Kidney (tissue), 14 donors: ENCODE results near the gene PTPRT. TPM values are rescaled to one million over a fixed set of nuclear protein-coding genes. Genes with fewer than 3 reads are reported as not detected.

Experiments used
- DNase-seq, 5 donors: peaks; one replicate each; pipeline ENCODE4 v3.0.0-alpha.2; 2013 to 2020
- FAIRE-seq: peaks from 2 replicates; lab custom pipeline; 2012; peaks lifted over from hg19 to GRCh38; lab: Jason Lieb, UNC
- H3K27ac ChIP-seq, 2 donors: one replicate each; pipeline ENCODE4 v1.7.0; 2013; ENCODE audit warnings: low read depth in 2 of 2, low read length in 2 of 2, inconsistent platforms in 1 of 2
- H3K27me3 ChIP-seq: one replicate; pipeline ENCODE4 v1.7.1; 2013; ENCODE audit warnings: low read length, inconsistent platforms; ENCODE audit not compliant: control insufficient read depth, insufficient read depth
- H3K36me3 ChIP-seq, 3 donors: one replicate each; pipeline versions ENCODE4 v1.7.0 to v1.7.1; 2013; ENCODE audit warnings: low read length in 3 of 3, control low read depth in 1 of 3, inconsistent platforms in 1 of 3; ENCODE audit not compliant: insufficient read depth in 3 of 3, control insufficient read depth in 2 of 3
- H3K4me1 ChIP-seq, 3 donors: one replicate each; pipeline versions ENCODE4 v1.7.0 to v1.7.1; 2013; ENCODE audit warnings: low read length in 3 of 3, inconsistent platforms in 1 of 3, low read depth in 1 of 3; ENCODE audit not compliant: control insufficient read depth in 2 of 3, insufficient read depth in 2 of 3
- H3K4me3 ChIP-seq, 3 donors: one replicate each; pipeline versions ENCODE4 v1.7.0 to v1.8.1; 2013; ENCODE audit warnings: low read length in 3 of 3, control low read depth in 1 of 3, inconsistent platforms in 1 of 3
- H3K9ac ChIP-seq, 3 donors: one replicate each; pipeline versions ENCODE4 v1.7.0 to v1.7.1; 2013; ENCODE audit warnings: low read length in 3 of 3, control low read depth in 1 of 3, inconsistent platforms in 1 of 3
- H3K9me3 ChIP-seq, 3 donors: one replicate each; pipeline versions ENCODE4 v1.7.0 to v1.7.1; 2013; ENCODE audit warnings: low read length in 3 of 3, control low read depth in 1 of 3, inconsistent platforms in 1 of 3; ENCODE audit not compliant: control insufficient read depth in 2 of 3, insufficient read depth in 1 of 3
- intact Hi-C: fragments of 100-400 bp; cut with DNase I; formaldehyde crosslinking; loops from one replicate; pipeline ENCODE4 v1.11.1; 2022
- polyA plus RNA-seq: library from polyadenylated mRNA; stranded (reverse); fragments of 350-450 nt; fragmentation: Illumina TruSeq; extraction: RNeasy Lipid Tissue Mini Kit (QIAGEN cat#74804); gene quantifications from one replicate; pipeline ENCODE4 v1.2.3, GENCODE V29; 2014; ENCODE audit warnings: low read depth, low replicate concordance; ENCODE audit not compliant: insufficient read depth
- total RNA-seq: library from RNA; stranded (reverse); fragmentation: NEBNext Ultra II Directional; extraction: Animal tissue kit (Norgen Biotek cat#: 25700); gene quantifications from one replicate; pipeline ENCODE4 v1.2.1, GENCODE V29; 2021
- TF ChIP-seq, protein P1 (sequence below): IDR thresholded peaks from 3 replicates; pipeline ENCODE4 v1.5.1; 2012; ENCODE audit warnings: mild to moderate bottlenecking, moderate library complexity, borderline replicate concordance; ENCODE audit not compliant: insufficient read depth; ENCODE audit errors: extremely low read depth
- donor health status: control.
- donor health status: control.
- donor health status: control.
- donor health status: control.
- donor health status: control.
- donor health status: DM: yes; HTN: yes; CAD: no.
- donor health status: Normal renal cell carcinoma (clear cell type).

The PTPRT gene
- total and polyA plus RNA-seq, 2 donors from 2014 or later = 0.60 TPM; not detected in 1

- TF ChIP-seq, protein P1, sequence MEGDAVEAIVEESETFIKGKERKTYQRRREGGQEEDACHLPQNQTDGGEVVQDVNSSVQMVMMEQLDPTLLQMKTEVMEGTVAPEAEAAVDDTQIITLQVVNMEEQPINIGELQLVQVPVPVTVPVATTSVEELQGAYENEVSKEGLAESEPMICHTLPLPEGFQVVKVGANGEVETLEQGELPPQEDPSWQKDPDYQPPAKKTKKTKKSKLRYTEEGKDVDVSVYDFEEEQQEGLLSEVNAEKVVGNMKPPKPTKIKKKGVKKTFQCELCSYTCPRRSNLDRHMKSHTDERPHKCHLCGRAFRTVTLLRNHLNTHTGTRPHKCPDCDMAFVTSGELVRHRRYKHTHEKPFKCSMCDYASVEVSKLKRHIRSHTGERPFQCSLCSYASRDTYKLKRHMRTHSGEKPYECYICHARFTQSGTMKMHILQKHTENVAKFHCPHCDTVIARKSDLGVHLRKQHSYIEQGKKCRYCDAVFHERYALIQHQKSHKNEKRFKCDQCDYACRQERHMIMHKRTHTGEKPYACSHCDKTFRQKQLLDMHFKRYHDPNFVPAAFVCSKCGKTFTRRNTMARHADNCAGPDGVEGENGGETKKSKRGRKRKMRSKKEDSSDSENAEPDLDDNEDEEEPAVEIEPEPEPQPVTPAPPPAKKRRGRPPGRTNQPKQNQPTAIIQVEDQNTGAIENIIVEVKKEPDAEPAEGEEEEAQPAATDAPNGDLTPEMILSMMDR = no peak
- FAIRE-seq = no peak
- Histone ChIP-seq H3K4me1 (no peaks in the 10 kb centered on the region), H3K27ac (no peak overlapping the region), H3K9ac (no peak overlapping the region), H3K36me3 (no peaks in the 10 kb centered on the region), H3K27me3 (no peaks in the 10 kb centered on the region), H3K9me3 (no peaks in the 10 kb centered on the region), H3K4me3 (no peak overlapping the region)
- intact Hi-C loops = no loop called here
- no peak for DNase-seq
These were observed 1006.6 kb downstream of the PTPRT start for GRCh38 chr20:42183147-42183546.

GRCh38 chr20:42181064-42181463 is 1008.6 kb downstream of the PTPRT start:
- no peak overlapping the region for H3K9ac ChIP-seq
- no peak overlapping the region for H3K27ac ChIP-seq
- H3K4me3 ChIP-seq = no peak overlapping the region
- no peaks in the 10 kb centered on the region for H3K4me1 ChIP-seq
- H3K36me3 ChIP-seq = no peaks in the 10 kb centered on the region
- FAIRE-seq (no peak), DNase-seq (no peak)
- no peaks in the 10 kb centered on the region for H3K9me3 ChIP-seq
- H3K27me3 ChIP-seq = no peaks in the 10 kb centered on the region
- TF ChIP-seq, protein P1 = no peak
- intact Hi-C loops = no loop called here

- intact Hi-C loops = no loop called here
- Histone ChIP-seq H3K9ac (no peak overlapping the region), H3K9me3 (no peaks in the 10 kb centered on the region), H3K27ac (no peak overlapping the region), H3K4me1 (no peaks in the 10 kb centered on the region), H3K4me3 (no peak overlapping the region), H3K27me3 (no peaks in the 10 kb centered on the region), H3K36me3 (no peaks in the 10 kb centered on the region)
- DNase-seq (peak in 2 of 5 donors; percentile 1 to 58), FAIRE-seq (no peak)
- TF ChIP-seq, protein P1 = no peak
These were observed 1009.9 kb downstream of the PTPRT start for GRCh38 chr20:42179768-42180167.

- H3K27me3 ChIP-seq = no peaks in the 10 kb centered on the region
- H3K9me3 ChIP-seq = no peaks in the 10 kb centered on the region
- no peak overlapping the region for H3K27ac ChIP-seq
- DNase-seq (no peak), FAIRE-seq (no peak)
- intact Hi-C loops = no loop called here
- H3K4me1 ChIP-seq = no peaks in the 10 kb centered on the region
- TF ChIP-seq, protein P1 = no peak
- H3K9ac ChIP-seq = no peak overlapping the region
- H3K4me3 ChIP-seq = no peak overlapping the region
- no peaks in the 10 kb centered on the region for H3K36me3 ChIP-seq
These were observed 1016.3 kb downstream of the PTPRT start for GRCh38 chr20:42173440-42173839.
